DOHH2 (cell line): ENCODE data around the gene CASP9.

Source experiments
- EZH2phosphoT487 ChIP-seq: fragments of 200-600 bp; sonication (generic); IDR thresholded peaks from 2 replicates; pipeline ENCODE4 v1.6.1; 2017; ENCODE audit warnings: borderline replicate concordance, mild to moderate bottlenecking, antibody characterized with exemption, low read length, moderate library complexity, mixed read lengths
- TF ChIP-seq, protein P1 (sequence below): fragments of 200-600 bp; sonication (generic); IDR thresholded peaks from one replicate; pipeline ENCODE4 v1.5.1; 2014; ENCODE audit warnings: antibody characterized with exemption, mild to moderate bottlenecking, low read depth, low read length; ENCODE audit not compliant: poor library complexity, severe bottlenecking

DNA sequence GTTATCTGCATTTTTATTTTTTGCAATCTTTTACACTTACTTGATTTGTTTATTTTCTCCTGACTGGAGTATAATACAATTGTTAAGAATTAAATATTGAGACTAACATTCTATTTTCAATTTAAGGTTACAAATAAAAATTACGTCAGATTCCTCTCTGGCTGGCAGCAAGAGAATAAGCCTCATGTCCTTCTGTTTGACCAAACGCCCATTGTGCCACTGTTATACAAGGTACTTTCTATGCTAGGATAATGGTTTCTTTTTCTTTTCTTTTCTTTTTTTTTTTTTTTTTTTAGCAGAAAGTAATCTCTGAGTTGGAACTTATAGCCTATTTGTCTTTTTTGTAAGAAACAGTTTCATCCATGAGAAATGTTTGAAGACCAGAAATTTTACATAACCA is 22.6 kb upstream of the CASP9 start:
- TF ChIP-seq, protein P1, sequence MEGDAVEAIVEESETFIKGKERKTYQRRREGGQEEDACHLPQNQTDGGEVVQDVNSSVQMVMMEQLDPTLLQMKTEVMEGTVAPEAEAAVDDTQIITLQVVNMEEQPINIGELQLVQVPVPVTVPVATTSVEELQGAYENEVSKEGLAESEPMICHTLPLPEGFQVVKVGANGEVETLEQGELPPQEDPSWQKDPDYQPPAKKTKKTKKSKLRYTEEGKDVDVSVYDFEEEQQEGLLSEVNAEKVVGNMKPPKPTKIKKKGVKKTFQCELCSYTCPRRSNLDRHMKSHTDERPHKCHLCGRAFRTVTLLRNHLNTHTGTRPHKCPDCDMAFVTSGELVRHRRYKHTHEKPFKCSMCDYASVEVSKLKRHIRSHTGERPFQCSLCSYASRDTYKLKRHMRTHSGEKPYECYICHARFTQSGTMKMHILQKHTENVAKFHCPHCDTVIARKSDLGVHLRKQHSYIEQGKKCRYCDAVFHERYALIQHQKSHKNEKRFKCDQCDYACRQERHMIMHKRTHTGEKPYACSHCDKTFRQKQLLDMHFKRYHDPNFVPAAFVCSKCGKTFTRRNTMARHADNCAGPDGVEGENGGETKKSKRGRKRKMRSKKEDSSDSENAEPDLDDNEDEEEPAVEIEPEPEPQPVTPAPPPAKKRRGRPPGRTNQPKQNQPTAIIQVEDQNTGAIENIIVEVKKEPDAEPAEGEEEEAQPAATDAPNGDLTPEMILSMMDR, result no peak
- TF ChIP-seq EZH2phosphoT487, result no peak
